Brain microvascular endothelial cell (primary cell): ENCODE measurements around the gene BEGAIN.

ENCODE experiments used
- DNase-seq: peaks from one replicate; pipeline ENCODE4 v3.0.0-alpha.2; 2020
- H3K27ac ChIP-seq: fragments of 250-450 bp; sonication (Bioruptor Pico); 2 replicates; pipeline ENCODE4 v1.5.1; 2020; ENCODE audit warnings: mild to moderate bottlenecking, moderate library complexity
- H3K27me3 ChIP-seq: fragments of 250-450 bp; sonication (Bioruptor Pico); replicated peaks from 2 replicates; pipeline ENCODE4 v1.5.1; 2020; ENCODE audit warnings: mild to moderate bottlenecking
- H3K36me3 ChIP-seq: fragments of 250-450 bp; sonication (Bioruptor Pico); replicated peaks from 2 replicates; pipeline ENCODE4 v1.5.1; 2020; ENCODE audit warnings: mild to moderate bottlenecking
- H3K4me3 ChIP-seq: 2 replicates; pipeline ENCODE4 v1.5.1; 2011; ENCODE audit warnings: low read depth, mild to moderate bottlenecking, control low read depth, low read length, moderate library complexity
- in situ Hi-C: cut with HindIII; loops from 2 replicates; pipeline ENCODE4 v1.10.0; 2017; ENCODE audit warnings: low sequenced_read_pairs, low pct_ligation_motif_present
- TF ChIP-seq, protein P1 (sequence below): IDR thresholded peaks from 2 replicates; pipeline ENCODE4 v1.5.1; 2011; ENCODE audit warnings: low read depth, mild to moderate bottlenecking, moderate library complexity, low read length, control low read depth, inconsistent platforms; ENCODE audit errors: missing control alignments

BEGAIN gene

DNA sequence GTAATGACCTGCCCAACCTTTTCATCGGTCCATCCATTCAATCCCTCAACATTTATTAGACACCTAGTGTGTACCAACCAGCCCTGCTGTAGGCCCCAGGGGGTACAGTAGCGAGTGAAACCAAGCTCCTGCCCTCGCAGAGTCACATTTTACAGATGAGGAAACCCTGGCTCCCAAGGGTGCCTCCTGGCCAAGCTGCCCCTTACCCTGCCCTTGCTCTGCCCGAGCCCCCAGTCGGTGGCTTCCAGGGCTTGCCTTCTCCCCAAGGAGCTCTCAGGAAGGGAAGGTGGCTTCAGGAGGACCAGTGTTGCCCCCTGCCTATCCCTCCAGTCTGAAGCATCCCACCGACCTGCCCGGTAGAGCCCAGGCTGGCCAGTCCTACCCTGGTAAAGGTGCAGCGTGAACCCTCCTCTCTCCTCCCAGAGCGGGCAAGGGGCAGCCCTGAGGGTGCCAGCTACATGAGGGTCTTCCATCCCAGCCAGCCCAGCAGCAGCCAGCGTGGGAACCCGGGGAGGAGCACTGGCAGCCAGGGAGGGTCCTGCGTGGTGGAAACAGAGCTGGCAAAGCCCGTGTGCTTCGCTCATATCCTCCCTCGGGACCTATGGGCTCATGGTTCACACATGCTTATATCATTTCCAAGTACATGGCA, 670 bp upstream of the BEGAIN start:
- no peak overlapping the region for H3K27ac ChIP-seq
- H3K4me3 ChIP-seq, result no peak overlapping the region
- no peaks in the 10 kb centered on the region for H3K36me3 ChIP-seq
- TF ChIP-seq, protein P1, sequence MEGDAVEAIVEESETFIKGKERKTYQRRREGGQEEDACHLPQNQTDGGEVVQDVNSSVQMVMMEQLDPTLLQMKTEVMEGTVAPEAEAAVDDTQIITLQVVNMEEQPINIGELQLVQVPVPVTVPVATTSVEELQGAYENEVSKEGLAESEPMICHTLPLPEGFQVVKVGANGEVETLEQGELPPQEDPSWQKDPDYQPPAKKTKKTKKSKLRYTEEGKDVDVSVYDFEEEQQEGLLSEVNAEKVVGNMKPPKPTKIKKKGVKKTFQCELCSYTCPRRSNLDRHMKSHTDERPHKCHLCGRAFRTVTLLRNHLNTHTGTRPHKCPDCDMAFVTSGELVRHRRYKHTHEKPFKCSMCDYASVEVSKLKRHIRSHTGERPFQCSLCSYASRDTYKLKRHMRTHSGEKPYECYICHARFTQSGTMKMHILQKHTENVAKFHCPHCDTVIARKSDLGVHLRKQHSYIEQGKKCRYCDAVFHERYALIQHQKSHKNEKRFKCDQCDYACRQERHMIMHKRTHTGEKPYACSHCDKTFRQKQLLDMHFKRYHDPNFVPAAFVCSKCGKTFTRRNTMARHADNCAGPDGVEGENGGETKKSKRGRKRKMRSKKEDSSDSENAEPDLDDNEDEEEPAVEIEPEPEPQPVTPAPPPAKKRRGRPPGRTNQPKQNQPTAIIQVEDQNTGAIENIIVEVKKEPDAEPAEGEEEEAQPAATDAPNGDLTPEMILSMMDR, result no peak
- H3K27me3 ChIP-seq, result peaks cover 20% of the 10 kb centered on the region
- DNase-seq, result no peak
- in situ Hi-C loops, result no loop called here

DNA sequence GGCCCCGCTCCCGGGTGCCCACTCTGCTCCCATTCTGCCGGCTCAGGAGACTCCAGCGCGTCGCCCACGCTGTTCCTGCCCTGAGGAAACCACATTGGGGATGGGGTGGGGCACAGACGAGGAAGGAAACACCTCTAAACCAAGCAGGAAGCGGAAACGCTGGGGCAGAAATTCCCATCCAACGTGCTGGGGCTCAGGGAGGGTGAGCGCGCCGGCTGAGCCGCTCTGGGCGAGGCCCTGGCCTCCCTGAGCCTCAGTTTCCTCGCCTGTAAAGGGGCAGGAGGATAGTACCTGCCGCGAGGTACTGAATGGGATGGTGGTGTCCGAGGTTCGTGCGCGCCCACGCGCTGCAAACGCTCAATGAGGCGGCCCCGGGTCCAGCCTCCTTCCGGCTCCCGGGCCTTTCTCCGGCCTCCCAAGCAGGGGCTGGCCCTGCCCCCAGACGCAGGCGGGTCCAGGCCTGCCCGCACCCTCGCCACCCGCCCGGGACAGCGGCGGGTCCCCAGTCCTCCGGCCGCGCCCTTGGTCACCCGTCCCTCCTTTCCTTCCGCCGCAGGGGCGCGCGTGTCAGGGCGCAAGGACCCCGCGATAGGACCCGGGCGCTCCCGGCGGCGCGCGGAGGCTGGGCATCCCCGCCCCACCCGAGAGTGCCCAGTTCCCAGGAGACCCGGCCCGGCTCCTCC, 673 bp downstream of the BEGAIN start:
- Histone ChIP-seq H3K27me3 (peaks cover 20% of the 10 kb centered on the region), H3K27ac (no peak overlapping the region), H3K36me3 (no peaks in the 10 kb centered on the region), H3K4me3 (peak overlapping the region; percentile 47)
- in situ Hi-C loops, result no loop called here
- DNase-seq, result no peak
- TF ChIP-seq, protein P1, result no peak

DNA sequence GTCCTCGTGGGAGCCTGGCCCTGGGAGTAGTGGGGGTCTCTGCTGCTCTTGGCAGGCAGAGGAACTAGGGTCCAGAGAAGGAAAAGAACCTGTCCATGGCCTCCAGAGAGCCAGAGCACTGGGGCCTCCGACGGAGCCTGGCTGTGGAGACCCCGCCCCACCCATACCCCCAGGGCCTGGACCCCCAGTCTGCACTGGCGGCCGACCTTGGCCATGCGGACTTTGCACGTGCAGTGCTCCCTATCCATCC, 1.1 kb downstream of the BEGAIN start:
- TF ChIP-seq, protein P1, result no peak
- H3K36me3 ChIP-seq, result no peaks in the 10 kb centered on the region
- no peak for DNase-seq
- H3K4me3 ChIP-seq, result peak overlapping the region; percentile 47
- peaks cover 20% of the 10 kb centered on the region for H3K27me3 ChIP-seq
- no peak overlapping the region for H3K27ac ChIP-seq
- in situ Hi-C loops, result no loop called here

DNA sequence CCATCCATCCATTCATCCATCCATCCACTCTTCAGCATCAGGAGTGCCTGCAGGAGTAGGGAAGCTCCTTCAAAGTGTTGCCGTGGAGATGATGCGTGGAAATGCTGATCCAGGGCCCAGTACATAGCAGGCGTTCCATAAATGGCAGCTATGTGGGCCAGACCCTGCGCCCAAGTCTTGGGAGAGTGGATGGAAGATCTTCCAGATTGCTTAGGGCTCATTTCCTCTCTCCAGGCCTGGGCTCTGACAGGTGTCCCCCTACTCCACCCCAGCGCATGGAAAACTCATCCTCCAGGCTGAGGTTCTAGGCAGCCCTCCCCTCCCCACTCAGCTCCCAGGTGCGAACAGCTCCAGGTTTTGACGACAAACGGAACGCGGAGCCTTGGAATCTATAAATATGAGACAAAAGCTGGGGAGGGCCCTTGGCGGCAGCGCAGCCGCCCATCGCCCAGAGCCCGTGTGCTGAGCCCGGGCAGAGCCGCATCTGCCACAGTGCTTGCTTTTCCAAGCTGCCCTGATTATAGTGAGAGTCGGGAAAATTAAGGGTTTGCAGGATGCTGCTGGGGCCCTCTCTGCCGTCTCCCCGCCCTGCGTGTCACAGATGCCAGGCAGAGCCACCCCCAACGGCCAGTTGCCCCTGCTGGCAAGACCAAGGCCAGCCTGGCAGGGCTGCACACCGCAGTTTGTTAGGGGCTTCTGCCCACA, 1.6 kb downstream of the BEGAIN start:
- TF ChIP-seq, protein P1, result no peak
- H3K27ac ChIP-seq, result no peak overlapping the region
- no peak overlapping the region for H3K4me3 ChIP-seq
- H3K27me3 ChIP-seq, result peaks cover 20% of the 10 kb centered on the region
- no peak for DNase-seq
- H3K36me3 ChIP-seq, result no peaks in the 10 kb centered on the region
- in situ Hi-C loops, result no loop called here

DNA sequence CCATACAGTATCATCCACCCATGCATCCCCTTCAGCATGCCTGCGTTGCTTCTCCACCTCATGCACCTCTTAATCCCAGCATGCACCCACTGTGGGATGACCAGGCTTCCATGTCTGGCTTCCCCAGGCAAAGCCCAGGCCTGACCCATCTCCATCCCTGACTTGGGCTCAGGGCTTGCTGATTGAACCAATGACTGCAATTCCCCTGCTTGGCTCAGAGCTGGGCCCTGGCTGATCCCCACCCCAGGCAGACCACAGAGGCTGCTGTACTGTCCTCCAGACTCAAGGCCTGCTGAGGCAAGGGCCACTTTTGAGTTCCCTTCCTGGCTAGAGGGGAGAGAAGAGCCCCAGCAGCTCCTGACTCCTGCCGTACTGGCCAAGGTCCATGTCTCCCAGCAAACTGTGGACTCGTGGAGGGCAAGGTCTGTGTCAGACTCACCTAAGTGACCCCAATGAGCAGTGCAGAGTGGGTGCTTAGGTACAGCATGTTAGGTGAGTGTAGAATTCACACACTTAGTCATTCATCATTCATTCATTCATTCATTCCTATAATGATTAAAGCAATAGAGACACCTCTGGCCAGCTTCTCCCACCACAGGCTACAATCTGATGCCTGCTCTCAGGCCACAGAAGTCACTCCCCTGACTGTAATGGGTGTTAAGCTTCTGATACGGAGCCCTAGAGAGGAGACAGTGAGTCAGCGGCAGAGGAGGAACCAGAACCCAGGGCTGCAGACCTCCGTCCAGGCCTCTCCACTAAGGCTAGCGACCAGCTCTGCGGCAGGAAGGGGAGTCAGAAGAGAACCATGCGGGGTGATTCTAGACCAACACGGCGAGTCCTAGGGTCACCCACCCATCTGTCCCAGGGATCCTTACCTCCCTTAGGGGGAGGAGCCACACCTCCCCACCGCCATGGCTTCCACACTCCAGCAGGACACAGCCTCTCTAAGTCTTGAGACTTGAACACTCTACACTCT, 2.9 kb downstream of the BEGAIN start:
- Histone ChIP-seq H3K27ac (no peak overlapping the region), H3K36me3 (no peaks in the 10 kb centered on the region), H3K27me3 (peaks cover 15% of the 10 kb centered on the region), H3K4me3 (no peak overlapping the region)
- DNase-seq, result no peak
- TF ChIP-seq, protein P1, result no peak
- in situ Hi-C loops, result no loop called here
